Measurements from ENCODE around the gene RIMBP2. TPM values are rescaled to one million over a fixed set of nuclear protein-coding genes. Genes with fewer than 3 reads are reported as not detected.

The RIMBP2 gene
- total RNA-seq, 1 experiment from 2014 or later = not detected

DNA sequence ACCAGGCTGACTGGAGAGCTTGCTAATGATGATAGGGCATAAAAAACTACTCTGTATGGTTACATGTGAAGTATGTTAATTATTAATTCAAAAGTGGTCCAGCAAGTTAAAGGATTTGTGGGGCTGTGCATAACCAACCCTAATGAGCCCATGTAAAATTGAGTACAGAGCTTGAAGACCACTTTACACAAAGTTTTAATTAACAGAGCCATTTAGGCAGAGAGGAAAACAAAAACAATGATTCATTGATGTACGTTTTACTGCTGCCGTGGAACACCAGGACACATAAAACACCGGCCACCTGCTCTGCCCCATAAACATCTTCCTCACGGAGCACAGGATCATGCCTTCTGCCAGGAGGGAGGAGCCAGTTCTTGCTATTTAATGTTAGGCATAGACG is 83.5 kb downstream of the RIMBP2 start:
- no peak for DNase-seq (ENCODE audit: low spot score)

- DNase-seq (ENCODE audit: low spot score) = no peak
These were observed 87.8 kb downstream of the RIMBP2 start for GRCh38 chr12:130628304-130628703.

- no peak for DNase-seq (ENCODE audit: low spot score)
These were observed 88.9 kb downstream of the RIMBP2 start for GRCh38 chr12:130627175-130627574.

DNA sequence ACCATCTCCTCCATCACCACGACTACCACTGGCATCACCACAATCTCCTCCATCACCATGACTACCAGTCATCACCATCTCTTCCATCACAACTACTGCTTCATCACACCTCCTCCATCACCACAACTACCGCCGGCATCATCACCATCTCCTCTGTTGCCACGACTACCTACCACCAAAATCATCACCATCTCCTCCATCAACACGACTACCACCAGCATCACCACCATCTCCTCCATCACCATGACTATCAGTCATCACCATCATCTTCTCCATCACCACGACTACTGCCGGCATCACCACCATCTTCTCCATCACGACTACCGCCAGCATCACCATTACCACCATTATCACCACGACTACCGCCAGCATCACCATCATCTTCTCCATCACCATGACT is 89.5 kb downstream of the RIMBP2 start:
- DNase-seq (ENCODE audit: low spot score) = no peak

DNA sequence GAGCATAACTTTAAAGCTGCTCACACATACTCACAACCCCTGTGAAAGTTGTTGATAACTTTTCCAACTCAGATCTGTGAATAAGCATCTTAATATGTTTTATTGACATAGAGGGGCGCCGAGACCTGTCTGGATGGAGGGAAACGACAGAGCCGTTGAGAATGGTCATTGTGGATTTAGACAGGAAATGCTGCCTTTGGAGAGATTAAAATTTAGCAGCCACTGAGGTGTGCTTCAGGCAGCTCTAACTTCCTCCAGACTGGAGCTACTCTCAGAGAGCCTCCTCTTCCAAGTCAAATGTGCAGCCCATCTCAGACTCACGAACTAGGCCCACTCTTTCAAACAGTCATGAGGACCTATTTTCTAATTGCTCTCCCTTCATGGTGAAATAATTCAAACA is 90.9 kb downstream of the RIMBP2 start:
- no peak for DNase-seq (ENCODE audit: low spot score)

DNA sequence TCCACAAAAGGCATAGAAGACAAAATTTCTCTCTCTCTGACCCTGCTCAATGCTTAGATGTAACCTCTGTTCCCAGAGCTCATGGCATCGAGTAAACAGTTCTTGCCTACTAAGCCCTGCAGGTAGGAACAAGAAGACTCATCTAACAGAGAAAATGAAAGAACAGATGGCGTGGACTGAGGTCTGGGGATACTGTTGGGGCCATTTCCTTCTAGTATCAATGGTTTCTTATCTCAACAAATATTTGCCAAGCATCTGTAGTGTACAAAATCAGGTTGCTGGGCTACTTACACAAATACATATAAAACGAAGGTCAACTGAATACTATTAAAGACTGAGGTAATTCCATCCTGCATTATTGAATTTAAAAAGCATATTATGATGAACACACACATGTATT is 93.3 kb downstream of the RIMBP2 start:
- DNase-seq (ENCODE audit: low spot score) = no peak

DNA sequence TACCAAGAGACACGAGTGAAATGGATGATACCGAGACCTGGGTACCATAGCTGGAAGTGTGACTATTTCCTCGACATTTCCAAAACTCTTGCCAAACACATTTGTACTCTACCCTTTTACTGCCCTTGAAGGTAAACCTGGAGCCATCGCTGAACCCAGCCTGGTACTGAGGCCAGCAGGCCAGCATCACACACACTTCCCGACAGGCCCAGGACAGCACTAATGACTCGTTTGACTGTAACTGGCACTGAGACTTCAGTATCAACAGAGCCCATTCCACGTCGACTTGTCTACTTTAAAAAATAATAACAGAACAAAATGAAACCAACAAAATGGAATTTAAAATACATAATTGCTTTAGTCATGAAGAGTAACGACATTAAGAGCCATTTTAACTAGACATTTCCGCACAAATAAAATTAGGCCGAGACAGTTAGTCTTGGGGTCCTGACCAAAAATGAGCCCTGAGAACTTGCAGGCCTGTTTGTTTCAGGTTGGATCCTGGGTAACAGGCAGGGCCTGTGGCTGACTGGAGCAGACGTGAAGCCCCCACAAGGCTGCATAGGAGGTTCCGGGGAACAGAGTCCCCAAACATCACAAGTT is 94.3 kb downstream of the RIMBP2 start:
- DNase-seq (ENCODE audit: low spot score) = no peak

GRCh38 chr12:130620756-130621155 is 95.3 kb downstream of the RIMBP2 start:
- no peak for DNase-seq (ENCODE audit: low spot score)

GRCh38 chr12:130620281-130620680 is 95.8 kb downstream of the RIMBP2 start:
- no peak for DNase-seq (ENCODE audit: low spot score)

DNA sequence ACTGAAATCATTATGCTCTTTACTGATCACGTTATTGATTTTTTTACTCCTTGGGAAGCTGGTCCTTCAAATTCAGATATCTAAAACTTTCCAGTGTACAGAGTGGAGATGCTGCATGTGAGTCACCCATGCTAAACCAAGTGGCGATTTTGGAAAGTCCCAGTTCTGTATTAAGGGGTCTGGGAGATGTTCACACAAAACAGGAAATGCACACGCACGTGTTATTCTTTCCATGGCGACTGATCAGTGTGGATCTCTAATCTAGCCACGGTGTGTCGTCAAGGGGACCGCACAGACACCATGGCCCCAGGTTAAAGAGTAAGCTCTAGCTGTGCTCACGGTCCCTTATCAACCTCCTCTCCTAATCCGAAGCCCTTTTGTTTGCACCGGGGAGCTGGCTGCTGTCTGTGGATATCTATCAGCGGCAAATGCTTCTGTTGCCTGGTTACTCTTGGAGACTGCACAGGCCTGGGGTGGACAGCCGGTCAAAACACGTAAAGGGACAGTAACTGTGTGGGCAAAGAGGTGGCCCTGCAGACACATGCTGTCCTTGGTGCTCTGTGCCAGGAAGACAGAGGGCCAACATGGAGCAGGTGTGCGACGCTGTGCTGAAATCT is 96.6 kb downstream of the RIMBP2 start:
- no peak for DNase-seq (ENCODE audit: low spot score)

- no peak for DNase-seq (ENCODE audit: low spot score)
These were observed 98.9 kb downstream of the RIMBP2 start for GRCh38 chr12:130617219-130617618.

- no peak for DNase-seq (ENCODE audit: low spot score)
These were observed 100.2 kb downstream of the RIMBP2 start for GRCh38 chr12:130615861-130616345.

- no peak for DNase-seq (ENCODE audit: low spot score)
These were observed 101.6 kb downstream of the RIMBP2 start for GRCh38 chr12:130614530-130614905.

GRCh38 chr12:130613831-130614529 is 102.1 kb downstream of the RIMBP2 start:
- no peak for DNase-seq (ENCODE audit: low spot score)

DNA sequence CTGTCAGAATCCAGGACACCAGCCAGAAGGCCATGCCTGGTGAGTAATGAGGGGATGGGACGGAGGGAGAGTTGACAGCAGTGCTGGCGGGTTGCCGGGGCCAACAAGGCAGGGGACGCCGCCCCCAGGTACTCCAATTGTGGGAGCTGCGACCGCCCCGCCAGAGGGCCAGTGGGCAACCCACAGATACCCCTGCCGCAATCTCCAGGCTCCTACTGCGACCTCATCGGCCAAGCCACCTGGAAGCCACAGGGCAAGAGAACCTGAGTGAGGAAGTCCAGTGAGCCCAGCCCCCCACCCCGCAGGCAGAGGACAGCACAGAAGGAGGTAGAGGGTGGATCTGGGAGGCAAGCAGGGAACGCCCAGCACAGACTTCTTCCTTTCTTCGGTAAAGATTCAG is 103.0 kb downstream of the RIMBP2 start:
- no peak for DNase-seq (ENCODE audit: low spot score)

- DNase-seq (ENCODE audit: low spot score) = no peak
These were observed 104.8 kb downstream of the RIMBP2 start for GRCh38 chr12:130611026-130611905.

DNA sequence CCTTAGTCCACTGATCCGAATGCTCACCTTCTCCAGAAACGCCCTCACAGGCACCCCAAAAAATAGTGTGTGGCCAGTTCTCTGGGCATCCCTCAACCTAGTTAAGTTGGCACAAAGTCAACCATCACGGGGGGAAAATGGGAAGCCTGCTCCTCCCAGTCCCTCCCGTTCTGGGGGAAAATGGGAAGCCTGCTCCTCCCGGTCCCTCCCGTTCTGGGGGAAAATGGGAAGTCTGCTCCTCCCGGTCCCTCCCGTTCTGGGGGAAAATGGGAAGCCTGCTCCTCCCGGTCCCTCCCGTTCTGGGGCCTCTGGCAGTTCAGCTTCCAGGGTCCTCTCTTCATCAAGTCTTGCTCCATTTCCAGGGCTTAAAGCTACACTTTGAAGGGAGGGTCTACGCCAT is 106.1 kb downstream of the RIMBP2 start:
- DNase-seq (ENCODE audit: low spot score) = no peak

GRCh38 chr12:130608831-130609230 is 107.3 kb downstream of the RIMBP2 start:
- no peak for DNase-seq (ENCODE audit: low spot score)

- DNase-seq (ENCODE audit: low spot score) = no peak
These were observed 108.0 kb downstream of the RIMBP2 start for GRCh38 chr12:130608132-130608531.

DNA sequence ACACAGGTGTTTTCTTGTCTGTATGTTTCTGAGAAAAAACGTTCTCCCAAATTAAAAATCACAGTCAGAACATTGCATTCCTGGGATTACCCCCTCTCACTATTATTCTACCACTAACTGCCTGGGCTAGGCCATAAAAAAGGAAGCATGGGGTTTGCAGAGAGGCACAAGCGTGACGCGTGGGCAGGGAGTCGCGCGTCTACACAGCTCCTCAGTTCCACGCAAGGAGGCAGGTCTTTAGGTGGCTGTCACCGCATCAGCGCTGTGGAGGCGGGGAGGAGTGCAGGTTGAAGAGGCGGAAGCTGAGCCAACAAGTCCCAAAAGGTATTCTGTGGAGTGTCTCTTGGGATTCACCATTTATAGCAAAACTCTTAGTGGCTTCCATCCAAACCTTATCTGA is 109.9 kb downstream of the RIMBP2 start:
- no peak for DNase-seq (ENCODE audit: low spot score)

- DNase-seq (ENCODE audit: low spot score) = no peak
These were observed 112.6 kb downstream of the RIMBP2 start for GRCh38 chr12:130603396-130603965.

- no peak for DNase-seq (ENCODE audit: low spot score)
These were observed 113.8 kb downstream of the RIMBP2 start for GRCh38 chr12:130602251-130602650.

All from A172 (cell line).